ENCODE results near the gene GNL1. TPM values are rescaled to one million over a fixed set of nuclear protein-coding genes. Genes with fewer than 3 reads are reported as not detected.

GNL1 gene
- total and polyA plus RNA-seq, 2 donors (not counting 1 experiment from before 2014, with no cell fraction given), result 36.0 to 107 TPM

DNA sequence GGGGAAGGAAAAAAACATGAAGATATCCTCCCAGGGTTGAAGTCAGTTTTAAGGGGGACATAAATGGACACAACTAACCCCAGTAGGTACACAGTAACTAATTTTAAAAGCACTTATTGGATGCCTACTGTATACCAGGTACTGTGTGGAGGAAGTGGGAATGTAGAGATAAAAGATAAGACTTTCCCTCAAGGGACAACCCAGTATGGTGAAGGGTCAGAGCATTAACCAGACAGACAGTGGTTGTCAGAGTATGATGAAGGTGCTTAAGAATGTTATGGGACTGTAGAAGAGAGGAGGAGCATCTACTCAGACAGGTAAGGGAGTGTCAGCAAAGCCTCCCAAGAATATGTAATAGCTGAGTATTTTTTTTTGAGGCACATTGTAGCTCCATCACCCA is 15.9 kb upstream of the GNL1 start:
- DNase-seq, result no peak
- H3K4me1 ChIP-seq (ENCODE audit: control insufficient read depth in 2 of 2, insufficient read depth in 2 of 2, low read length in 2 of 2), result peaks cover 25 to 32% of the 10 kb centered on the region in 2 donors
- CTCF ChIA-PET, result interaction anchor here (1.0 kb wide), 1 partner anchor 27 kb away, joined by 3 read pairs; no protein-coding TSS in a partner anchor
- peaks cover 0 to 12% of the 10 kb centered on the region in 2 experiments for H3K36me3 ChIP-seq (replicated peaks in 1 of 2; ENCODE audit: control extremely low read depth in 1 of 2, control insufficient read depth in 1 of 2, extremely low read depth in 1 of 2, insufficient read depth in 2 of 2, low read length in 1 of 2)
- POLR2A ChIA-PET, result no interaction called here
- no peaks in the 10 kb centered on the region for H3K27me3 ChIP-seq (replicated peaks in 1 of 4; ENCODE audit: control extremely low read depth in 1 of 4, control insufficient read depth in 3 of 4, insufficient read depth in 4 of 4, low read length in 3 of 4)
- no peak overlapping the region for H2AFZ ChIP-seq (ENCODE audit: insufficient read depth, low read depth, low read length, poor library complexity, severe bottlenecking)
- H3K27ac ChIP-seq (ENCODE audit: low read length in 2 of 2), result peak overlapping the region; percentile 82 to 92
- no peaks in the 10 kb centered on the region for H3K9me3 ChIP-seq (ENCODE audit: control extremely low read depth in 1 of 3, control insufficient read depth in 2 of 3, insufficient read depth in 1 of 3, low read length in 2 of 3)
- peak overlapping the region; percentile 88 for H3K9ac ChIP-seq (ENCODE audit: low read length)
- H3K9me3 Mint-ChIP-seq (ENCODE audit: insufficient read depth), result no peaks in the 10 kb centered on the region
- intact Hi-C loops (cut with micrococcal nuclease), result loop anchor here (5.0 kb wide), 1 partner anchor 170 kb away; the partner anchor contains the start of genes FLOT1 and IER3
- peaks cover 57% of the 10 kb centered on the region for H3K4me1 Mint-ChIP-seq
- no peaks in the 10 kb centered on the region for H3K27me3 Mint-ChIP-seq
- peak overlapping the region; percentile 21 for H3K27ac Mint-ChIP-seq
- H3K4me3 ChIP-seq (ENCODE audit: control extremely low read depth in 1 of 5, extremely low read depth in 1 of 5, insufficient read depth in 1 of 5, low read depth in 2 of 5, low read length in 4 of 5), result peak overlapping the region; percentile 66 to 93 (median 87)
- peak overlapping the region; percentile 96 for H3K4me3 Mint-ChIP-seq
- peak overlapping the region; percentile 72 for H3K4me2 ChIP-seq (replicated peaks; ENCODE audit: low read depth, low read length, poor library complexity, severe bottlenecking)
- ATAC-seq (ENCODE audit: low read depth), result no peak
- TF ChIP-seq CTCF (IDR thresholded peaks at IDR 0.05), result no peak
- TF ChIP-seq EZH2 (IDR thresholded peaks at IDR 0.05; ENCODE audit: borderline replicate concordance, insufficient read depth, low read depth, low read length, poor library complexity, severe bottlenecking), result no peak
- peaks cover 78% of the 10 kb centered on the region for H3K79me2 ChIP-seq (ENCODE audit: control insufficient read depth, insufficient read depth, low read length)
- peaks cover 43% of the 10 kb centered on the region for H4K20me1 ChIP-seq (ENCODE audit: control insufficient read depth, insufficient read depth, low read length, poor library complexity, severe bottlenecking)

GRCh38 chr6:30571762-30572082 is 15.4 kb upstream of the GNL1 start:
- 0% methylated on average over 4 of the region's 8 CpGs for WGBS (ENCODE audit: insufficient coverage)
- peak overlapping the region; percentile 96 for H3K4me3 Mint-ChIP-seq
- CTCF ChIA-PET, result interaction anchor here (0.7 to 2.7 kb wide), 11 partner anchors 13 to 159 kb away, joined by 3 to 29 read pairs (median 4); no protein-coding TSS in a partner anchor
- DNase-seq (no peak), ATAC-seq (ENCODE audit: low read depth) (no peak)
- Histone ChIP-seq H3K27ac (ENCODE audit: low read length in 2 of 2) (peak overlapping the region; percentile 82 to 92), H2AFZ (ENCODE audit: insufficient read depth, low read depth, low read length, poor library complexity, severe bottlenecking) (peak overlapping the region; percentile 85), H3K4me3 (ENCODE audit: control extremely low read depth in 1 of 5, extremely low read depth in 1 of 5, insufficient read depth in 1 of 5, low read depth in 2 of 5, low read length in 4 of 5) (peak overlapping the region; percentile 66 to 93 (median 87)), H3K36me3 (replicated peaks in 1 of 2; ENCODE audit: control extremely low read depth in 1 of 2, control insufficient read depth in 1 of 2, extremely low read depth in 1 of 2, insufficient read depth in 2 of 2, low read length in 1 of 2) (peaks cover 0 to 8% of the 10 kb centered on the region in 2 experiments), H3K4me1 (ENCODE audit: control insufficient read depth in 2 of 2, insufficient read depth in 2 of 2, low read length in 2 of 2) (peaks cover 25 to 32% of the 10 kb centered on the region in 2 donors), H3K9ac (ENCODE audit: low read length) (peak overlapping the region; percentile 88), H3K27me3 (replicated peaks in 1 of 4; ENCODE audit: control extremely low read depth in 1 of 4, control insufficient read depth in 3 of 4, insufficient read depth in 4 of 4, low read length in 3 of 4) (no peaks in the 10 kb centered on the region), H3K9me3 (ENCODE audit: control extremely low read depth in 1 of 3, control insufficient read depth in 2 of 3, insufficient read depth in 1 of 3, low read length in 2 of 3) (no peaks in the 10 kb centered on the region), H3K79me2 (ENCODE audit: control insufficient read depth, insufficient read depth, low read length) (peaks cover 74% of the 10 kb centered on the region), H4K20me1 (ENCODE audit: control insufficient read depth, insufficient read depth, low read length, poor library complexity, severe bottlenecking) (peaks cover 38% of the 10 kb centered on the region), H3K4me2 (replicated peaks; ENCODE audit: low read depth, low read length, poor library complexity, severe bottlenecking) (peak overlapping the region; percentile 72)
- peaks cover 56% of the 10 kb centered on the region for H3K4me1 Mint-ChIP-seq
- H3K9me3 Mint-ChIP-seq (ENCODE audit: insufficient read depth), result no peaks in the 10 kb centered on the region
- H3K27ac Mint-ChIP-seq, result peak overlapping the region; percentile 93
- POLR2A ChIA-PET, result interaction anchor here (0.6 to 2.3 kb wide), 7 partner anchors 11 to 90 kb away, joined by 3 to 19 read pairs (median 4); partner anchors contain the start of genes GNL1, MRPS18B, PPP1R10 and PRR3
- TF ChIP-seq EZH2 (IDR thresholded peaks at IDR 0.05; ENCODE audit: borderline replicate concordance, insufficient read depth, low read depth, low read length, poor library complexity, severe bottlenecking) (no peak), CTCF (IDR thresholded peaks at IDR 0.05) (no peak)
- no peaks in the 10 kb centered on the region for H3K27me3 Mint-ChIP-seq
- intact Hi-C loops (cut with micrococcal nuclease), result loop anchor here (1.0 to 5.0 kb wide), 9 partner anchors 15 to 171 kb away; partner anchors contain the start of genes DHX16, FLOT1, GNL1 and IER3

Data from B cell (primary cell).